Fibroblast of villous mesenchyme (primary cell): Measurements from ENCODE around the gene GPHN. TPM values are rescaled to one million over a fixed set of nuclear protein-coding genes. Genes with fewer than 3 reads are reported as not detected.

ENCODE experiments used
- DNase-seq: peaks from one replicate; pipeline ENCODE4 v3.0.0-alpha.2; 2010; ENCODE audit warnings: low read depth
- H3K4me3 ChIP-seq: 2 replicates; pipeline ENCODE4 v1.5.1; 2011; ENCODE audit warnings: low read depth, mild to moderate bottlenecking, low read length
- CTCF ChIP-seq: IDR thresholded peaks from 2 replicates; pipeline ENCODE4 v1.5.1; 2012; ENCODE audit warnings: low read depth, mild to moderate bottlenecking, low read length; ENCODE audit not compliant: insufficient read depth
- total RNA-seq: library from RNA; depleted of rRNA; stranded (reverse); fragments of >200 nt; gene quantifications from 2 replicates; pipeline ENCODE4 v1.2.3, GENCODE V29; 2012

GPHN gene
- total RNA-seq, 1 donor, result 9.1 TPM

DNA sequence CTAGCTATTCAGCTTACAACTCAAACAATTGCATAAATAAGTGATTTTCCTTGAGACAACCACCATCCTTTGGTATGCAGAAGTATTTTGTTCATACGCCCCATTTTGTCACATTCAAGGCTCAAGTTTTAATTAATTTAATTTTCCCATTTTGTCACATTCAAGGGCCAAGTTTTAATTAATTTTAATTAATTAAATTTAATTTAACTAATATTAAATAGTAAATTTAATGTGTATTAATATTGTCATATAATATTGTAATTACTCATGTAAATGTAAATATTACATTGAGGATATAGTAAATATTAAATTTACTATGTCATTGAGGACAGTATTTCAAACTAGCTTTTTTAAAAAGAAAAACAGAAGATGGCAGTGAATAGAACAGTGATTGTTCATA, 464.5 kb downstream of the GPHN start:
- H3K4me3 ChIP-seq, result no peak overlapping the region
- DNase-seq, result no peak
- no peak for TF ChIP-seq CTCF

DNA sequence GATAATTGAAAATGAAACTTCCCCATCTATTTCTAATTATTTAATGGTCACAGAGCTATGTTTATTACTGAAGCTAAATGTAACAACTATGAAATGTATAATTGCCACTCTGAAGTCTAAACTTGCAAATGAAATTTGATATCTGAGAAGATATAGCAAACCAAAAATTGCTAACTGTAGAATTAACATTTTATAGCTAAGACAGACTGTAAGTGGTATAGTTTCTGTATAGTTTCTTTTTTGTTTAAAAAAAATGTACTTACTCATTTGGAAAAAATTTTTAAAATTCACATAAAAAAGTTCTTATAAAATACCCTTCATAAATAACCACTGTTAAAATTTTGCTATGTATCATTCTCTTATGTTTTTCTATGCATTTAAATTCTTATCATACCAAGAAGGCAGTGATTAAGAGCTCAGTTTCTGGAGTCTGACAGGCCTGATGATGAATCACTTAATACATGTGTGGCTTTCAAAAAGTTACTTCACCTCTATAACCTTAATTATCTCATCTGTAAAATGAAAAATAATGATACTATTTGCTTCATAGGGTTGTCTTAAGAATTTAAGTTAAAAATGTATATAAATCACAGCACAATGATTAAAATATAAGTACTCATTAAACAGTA, 466.6 kb downstream of the GPHN start:
- peak; percentile 27 for DNase-seq
- H3K4me3 ChIP-seq, result no peak overlapping the region
- no peak for TF ChIP-seq CTCF

- DNase-seq, result no peak
- no peak overlapping the region for H3K4me3 ChIP-seq
- no peak for TF ChIP-seq CTCF
Observed at GRCh38 chr14:66975251-66975650, 467.3 kb downstream of the GPHN start.

DNA sequence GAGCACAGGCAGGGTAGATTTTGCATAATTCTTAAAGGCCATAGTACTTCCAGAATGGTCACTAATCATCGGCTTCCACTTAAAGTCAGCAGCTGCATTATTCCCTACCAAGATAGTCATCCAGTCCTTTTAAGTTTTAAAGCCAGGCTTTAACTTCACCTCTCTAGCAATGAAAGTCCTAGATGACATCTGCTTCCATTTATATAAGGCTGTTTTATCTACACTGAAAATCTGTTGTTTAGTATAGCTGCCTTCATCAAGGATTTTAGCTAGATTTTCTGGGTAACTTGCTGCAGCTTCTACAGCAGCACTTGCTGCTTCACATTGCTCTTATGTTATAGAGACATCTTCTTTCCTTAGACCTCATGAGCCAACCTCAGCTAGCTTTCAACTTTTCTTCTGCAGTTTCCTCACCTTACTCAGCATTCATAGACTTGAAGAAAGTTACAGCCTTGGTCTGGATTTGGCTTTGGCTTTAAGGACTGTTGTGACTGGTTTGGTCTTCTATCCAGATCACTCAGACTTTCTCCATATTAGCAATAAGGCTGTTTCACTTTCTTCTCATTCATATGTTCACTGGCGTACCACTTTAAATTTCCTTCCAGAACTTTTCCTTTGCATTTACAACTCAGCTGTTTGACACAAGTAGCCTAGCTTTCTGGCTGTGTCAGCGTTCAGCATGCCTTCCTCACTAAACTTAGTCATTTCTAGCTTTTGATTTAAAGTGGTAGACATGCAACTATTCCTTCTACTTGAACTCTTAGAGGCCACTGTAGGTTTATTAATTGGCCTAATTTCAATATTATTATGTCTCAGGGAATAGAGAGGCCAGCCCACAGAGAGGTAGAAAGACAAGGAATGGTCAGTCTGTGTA, 471.4 kb downstream of the GPHN start:
- H3K4me3 ChIP-seq, result no peak overlapping the region
- DNase-seq, result peak; percentile 37
- TF ChIP-seq CTCF, result no peak

GRCh38 chr14:66982247-66982646, 474.3 kb downstream of the GPHN start:
- DNase-seq, result no peak
- no peak for TF ChIP-seq CTCF
- H3K4me3 ChIP-seq, result no peak overlapping the region

DNA sequence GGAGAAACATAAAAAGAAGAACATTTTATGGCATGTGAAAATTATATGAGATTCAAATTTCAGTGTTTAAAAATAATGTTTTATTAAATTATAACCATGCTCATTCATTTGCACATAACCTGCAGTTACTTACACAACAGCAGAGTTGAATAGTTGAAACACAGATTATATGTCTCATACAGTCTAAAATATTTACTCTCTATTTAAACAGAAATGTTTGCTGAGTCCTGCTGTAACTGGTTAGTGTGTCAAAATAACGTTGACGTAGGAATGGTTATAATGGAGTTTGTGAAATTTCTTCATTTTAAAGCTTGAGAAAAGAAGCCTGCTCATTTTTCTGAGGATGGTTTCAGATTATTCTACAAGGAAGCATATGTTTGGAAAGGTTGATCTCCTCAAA, 484.8 kb downstream of the GPHN start:
- TF ChIP-seq CTCF, result no peak
- DNase-seq, result no peak
- no peak overlapping the region for H3K4me3 ChIP-seq

GRCh38 chr14:66993512-66993911, 485.6 kb downstream of the GPHN start:
- no peak for DNase-seq
- TF ChIP-seq CTCF, result no peak
- no peak overlapping the region for H3K4me3 ChIP-seq
